ENCODE measurements around the gene KRTAP12-4. TPM values are rescaled to one million over a fixed set of nuclear protein-coding genes. Genes with fewer than 3 reads are reported as not detected.
A peak's percentile ranks its signal among the peaks of the same experiment; 100 is the strongest.
"Not testable (repeated sequence)": the region's sequence is repeated elsewhere in the genome, so short reads cannot be mapped to it uniquely, and the experiment has no call there.

KRTAP12-4 gene
- total RNA-seq, 4 donors from 2014 or later: not detected

DNA sequence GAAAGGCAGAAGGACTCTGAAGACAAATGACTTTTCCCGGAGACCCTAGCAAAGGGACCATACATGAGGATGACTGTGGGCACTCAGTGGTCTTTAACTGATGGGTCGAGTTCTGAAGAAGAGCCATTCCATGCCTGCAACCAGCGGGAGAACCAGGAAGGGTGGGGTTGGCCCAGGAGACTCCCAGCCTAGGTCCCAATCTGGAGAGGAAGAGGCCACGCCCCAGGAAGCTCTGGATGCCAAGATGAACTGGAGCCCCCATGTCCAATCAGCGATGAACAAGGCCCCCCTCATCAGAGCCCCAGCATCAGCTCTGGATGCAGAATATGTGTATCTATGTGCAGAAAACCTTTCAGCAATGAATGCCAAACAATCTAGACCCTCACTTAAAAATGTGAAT is 13.7 kb downstream of the KRTAP12-4 start:
- peaks cover 0 to 5% (median 0%) of the 10 kb centered on the region in 4 donors for H3K9me3 ChIP-seq
- no peak overlapping the region for H3K4me3 ChIP-seq
- H3K27me3 ChIP-seq: no peaks in the 10 kb centered on the region
- H3K36me3 ChIP-seq: no peaks in the 10 kb centered on the region
- no peak for TF ChIP-seq CTCF (IDR thresholded peaks at IDR 0.05)
- no peak for TF ChIP-seq POLR2A (IDR thresholded peaks at IDR 0.05)
- no peaks in the 10 kb centered on the region for H3K4me1 ChIP-seq
- no peak overlapping the region for H3K27ac ChIP-seq
- no peak for DNase-seq

- no peaks in the 10 kb centered on the region for H3K36me3 ChIP-seq
- no peaks in the 10 kb centered on the region for H3K4me1 ChIP-seq
- H3K27me3 ChIP-seq: no peaks in the 10 kb centered on the region
- H3K27ac ChIP-seq: no peak overlapping the region
- DNase-seq: peak in 1 of 3 donors; percentile 6
- H3K4me3 ChIP-seq: no peak overlapping the region
- TF ChIP-seq CTCF (IDR thresholded peaks at IDR 0.05) (no peak), POLR2A (IDR thresholded peaks at IDR 0.05) (no peak)
- H3K9me3 ChIP-seq: no peaks in the 10 kb centered on the region
These were observed 15.2 kb downstream of the KRTAP12-4 start for GRCh38 chr21:44639331-44639655.

GRCh38 chr21:44638506-44639330 is 15.7 kb downstream of the KRTAP12-4 start:
- H3K4me1 ChIP-seq, H3K36me3 ChIP-seq, H3K27me3 ChIP-seq, H3K4me3 ChIP-seq, H3K9me3 ChIP-seq, H3K27ac ChIP-seq, DNase-seq: not testable (repeated sequence)

- not testable (repeated sequence) for DNase-seq, H3K27me3 ChIP-seq, H3K4me3 ChIP-seq, H3K4me1 ChIP-seq, H3K36me3 ChIP-seq, H3K27ac ChIP-seq, H3K9me3 ChIP-seq
These were observed 16.6 kb downstream of the KRTAP12-4 start for GRCh38 chr21:44637851-44638348.

- Histone ChIP-seq H3K4me3 (no peak within 1 kb of the TSS), H3K36me3 (no peaks in the 10 kb centered on the region), H3K27ac (no peak within 1 kb of the TSS), H3K9me3 (peaks cover 0 to 4% (median 0%) of the 10 kb centered on the region in 4 donors), H3K27me3 (no peaks in the 10 kb centered on the region), H3K4me1 (no peaks in the 10 kb centered on the region)
- DNase-seq: peak in 1 of 3 donors; percentile 2
- no peak for TF ChIP-seq CTCF (IDR thresholded peaks at IDR 0.05)
- TF ChIP-seq POLR2A (IDR thresholded peaks at IDR 0.05): no peak
These were observed 17.2 kb downstream of the KRTAP12-4 start, which contains the start of gene KRTAP10-10 for GRCh38 chr21:44637018-44637850. TSS of gene KRTAP10-10 (plus strand) at chr21:44637356. CDS start at chr21:44637418, 62 bp downstream.

GRCh38 chr21:44636209-44637017 is 18.0 kb downstream of the KRTAP12-4 start:
- no peak overlapping the region for H3K4me3 ChIP-seq

More at GRCh38 chr21:44636209-44637017, 18.0 kb downstream of the KRTAP12-4 start:
- Histone ChIP-seq H3K4me1 (no peaks in the 10 kb centered on the region), H3K36me3 (no peaks in the 10 kb centered on the region), H3K27ac (no peak overlapping the region), H3K27me3 (no peaks in the 10 kb centered on the region), H3K9me3 (peaks cover 0 to 10% (median 0%) of the 10 kb centered on the region in 4 donors)
- TF ChIP-seq CTCF (IDR thresholded peaks at IDR 0.05) (no peak), POLR2A (IDR thresholded peaks at IDR 0.05) (no peak)
- peak in 1 of 3 donors; percentile 12 for DNase-seq
